Heart left ventricle (tissue), 13 donors: ENCODE measurements around the gene GPX3.

ENCODE experiments used
- POLR2A ChIP-seq, 2 donors: fragments of 450-650 bp; IDR thresholded peaks; one replicate each; pipeline ENCODE4 v1.6.1; 2017; ENCODE audit warnings: antibody characterized with exemption in 2 of 2, mild to moderate bottlenecking in 2 of 2, moderate library complexity in 2 of 2
- TF ChIP-seq, protein P1 (sequence below), 12 donors: fragments of 200-600 bp; sonication (generic) in 4 of 12; IDR thresholded peaks; one replicate each; pipeline versions ENCODE4 v1.5.0 to v1.8.0; 2018 to 2022; ENCODE audit warnings: antibody characterized with exemption in 12 of 12, mild to moderate bottlenecking in 5 of 12
- donor health status: ischemic (EF 13 %, LVEDD 7.1; RV severe dilation, severe dysfunction).
- donor health status: DM: no; HTN: yes; CAD: no.
- donor health status: DM: no; HTN: no; CAD: no.
- donor health status: ischemic (EF 25% LVEDD 6.9; RV normal size, moderate dysfunction).
- donor health status: ischemic (EF 25% LVEDD 5.7; RV mildly dilated, moderate dysfunction).
- donor health status: ischemic (EF 35%, LVEDD 5.7; RV mildly dilated, moderate dysfunction).
- donor health status: nonischemic (EF 11% LVEDD 7.7; RV severe dilation, severe dysfunction).
- donor health status: DM: yes; HTN: yes; CAD: no.
- donor health status: PGD.
- donor health status: ischemic (EF 29% LVEDD 5.4; RV normal size, mild dysfunction).
- donor health status: nonischemic (EF 23%, LVEDD 6.1; RV moderate dilation, normal function).

DNA sequence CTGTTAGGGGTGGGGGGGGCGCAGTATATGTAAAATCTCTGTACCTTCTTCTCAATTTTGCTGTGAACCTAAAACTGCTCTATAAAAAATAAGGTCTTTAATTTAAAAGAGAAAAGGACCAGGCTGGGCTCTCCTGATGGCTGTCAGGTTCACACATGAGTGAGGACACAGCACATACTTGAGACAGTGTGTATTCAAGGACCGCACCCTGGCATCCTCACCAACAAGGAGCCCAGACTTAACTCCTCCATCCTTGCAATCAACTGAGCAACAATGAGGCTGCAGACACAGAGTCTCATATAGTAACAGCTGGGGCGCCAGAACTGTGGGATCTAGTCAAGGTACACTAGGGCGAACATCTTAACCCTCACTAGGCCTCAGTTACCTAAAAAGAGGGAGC lies 50.6 kb downstream of the GPX3 start:
- no peak for TF ChIP-seq POLR2A (IDR thresholded peaks at IDR 0.05)
- TF ChIP-seq, protein P1, sequence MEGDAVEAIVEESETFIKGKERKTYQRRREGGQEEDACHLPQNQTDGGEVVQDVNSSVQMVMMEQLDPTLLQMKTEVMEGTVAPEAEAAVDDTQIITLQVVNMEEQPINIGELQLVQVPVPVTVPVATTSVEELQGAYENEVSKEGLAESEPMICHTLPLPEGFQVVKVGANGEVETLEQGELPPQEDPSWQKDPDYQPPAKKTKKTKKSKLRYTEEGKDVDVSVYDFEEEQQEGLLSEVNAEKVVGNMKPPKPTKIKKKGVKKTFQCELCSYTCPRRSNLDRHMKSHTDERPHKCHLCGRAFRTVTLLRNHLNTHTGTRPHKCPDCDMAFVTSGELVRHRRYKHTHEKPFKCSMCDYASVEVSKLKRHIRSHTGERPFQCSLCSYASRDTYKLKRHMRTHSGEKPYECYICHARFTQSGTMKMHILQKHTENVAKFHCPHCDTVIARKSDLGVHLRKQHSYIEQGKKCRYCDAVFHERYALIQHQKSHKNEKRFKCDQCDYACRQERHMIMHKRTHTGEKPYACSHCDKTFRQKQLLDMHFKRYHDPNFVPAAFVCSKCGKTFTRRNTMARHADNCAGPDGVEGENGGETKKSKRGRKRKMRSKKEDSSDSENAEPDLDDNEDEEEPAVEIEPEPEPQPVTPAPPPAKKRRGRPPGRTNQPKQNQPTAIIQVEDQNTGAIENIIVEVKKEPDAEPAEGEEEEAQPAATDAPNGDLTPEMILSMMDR (IDR thresholded peaks at IDR 0.05): no peak
